NCI-H2227 treated with DMSO at 0.1 percent for 48 hours (cell line): ENCODE results near the gene AKR1C4.
"Not testable (repeated sequence)": the region's sequence is repeated elsewhere in the genome, so short reads cannot be mapped to it uniquely, and the experiment has no call there.

Experiments
- DNase-seq: peaks from one replicate; lab custom pipeline; 2025; lab: John Stamatoyannopoulos, UW

AKR1C4 gene

GRCh38 chr10:5196702-5197113, at the start of gene AKR1C4:
Gene AKR1C4 (plus strand): TSS chr10:5196837. CDS start chr10:5196868, 31 bp downstream.
- DNase-seq: no peak

GRCh38 chr10:5146920-5147254, 49.8 kb upstream of the AKR1C4 start:
- no peak for DNase-seq

DNA sequence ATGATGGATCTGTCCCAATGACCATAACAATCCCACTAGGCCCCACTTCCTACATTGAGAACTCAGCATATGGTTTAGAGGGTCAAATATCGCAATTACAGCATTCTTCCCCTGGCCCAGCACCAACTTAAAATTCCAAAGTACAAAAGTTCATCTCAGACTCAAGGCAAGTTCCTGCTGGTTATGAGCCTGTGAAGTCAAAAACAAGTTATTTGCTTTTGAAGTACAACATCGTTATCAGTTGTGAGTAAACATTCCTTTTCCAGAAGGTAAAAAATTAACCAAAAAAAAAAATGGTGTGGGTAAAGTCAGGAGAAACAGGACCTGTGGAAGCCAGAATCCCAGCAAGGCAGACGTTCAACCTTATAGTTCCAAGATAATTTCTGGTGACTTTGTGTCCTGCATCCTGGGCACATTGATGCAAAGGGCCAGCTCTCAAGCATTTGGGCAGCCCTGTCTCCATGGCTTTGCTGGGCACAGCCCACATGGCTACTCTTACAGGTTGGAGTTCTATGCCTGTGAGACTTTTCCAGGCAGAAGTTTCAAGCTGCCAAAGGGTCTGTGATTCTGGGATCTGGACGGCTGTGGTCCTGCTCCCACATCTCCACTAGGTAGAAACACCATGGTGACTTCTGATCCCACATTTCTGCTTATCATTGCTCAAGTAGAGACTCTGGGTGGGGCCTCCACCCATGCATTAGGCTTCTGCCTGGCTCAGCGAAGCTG, 49.2 kb upstream of the AKR1C4 start:
- no peak for DNase-seq

DNA sequence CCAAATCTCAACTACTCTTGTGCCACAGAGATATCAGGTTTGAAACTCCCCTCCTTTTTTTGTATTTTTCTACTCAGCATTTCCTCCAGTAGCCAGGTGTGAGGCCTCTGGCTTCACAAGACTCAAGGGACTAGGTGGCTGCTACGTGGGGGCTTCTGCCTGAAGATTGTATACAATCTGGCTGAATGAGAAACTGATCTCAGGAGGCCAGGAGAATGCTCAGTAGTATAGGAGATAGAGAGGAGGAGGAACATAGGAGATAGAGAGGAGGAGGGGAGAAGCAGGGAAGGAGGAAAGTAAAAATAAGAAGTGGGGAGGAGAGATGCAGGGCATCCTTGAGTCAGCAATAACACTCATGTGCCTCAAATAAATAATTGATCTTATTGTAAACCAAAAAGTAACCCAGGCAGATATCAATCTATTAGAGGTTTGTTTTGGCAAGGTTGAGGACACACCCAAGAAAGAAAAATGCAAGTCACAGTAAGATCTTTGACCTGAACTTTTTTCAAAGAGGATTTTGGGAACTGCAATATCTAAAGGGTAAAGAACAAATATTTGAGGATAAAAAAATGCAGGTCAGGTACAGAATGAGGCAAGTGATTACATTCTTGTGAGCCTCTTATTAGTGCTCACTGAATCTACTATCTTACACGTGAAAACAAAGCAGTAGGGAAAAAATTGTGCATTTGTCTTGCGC, 48.5 kb upstream of the AKR1C4 start:
- no peak for DNase-seq

GRCh38 chr10:5148678-5149032, 48.0 kb upstream of the AKR1C4 start:
- no peak for DNase-seq

- DNase-seq: no peak
Measured at GRCh38 chr10:5151076-5151475, 45.6 kb upstream of the AKR1C4 start.

DNA sequence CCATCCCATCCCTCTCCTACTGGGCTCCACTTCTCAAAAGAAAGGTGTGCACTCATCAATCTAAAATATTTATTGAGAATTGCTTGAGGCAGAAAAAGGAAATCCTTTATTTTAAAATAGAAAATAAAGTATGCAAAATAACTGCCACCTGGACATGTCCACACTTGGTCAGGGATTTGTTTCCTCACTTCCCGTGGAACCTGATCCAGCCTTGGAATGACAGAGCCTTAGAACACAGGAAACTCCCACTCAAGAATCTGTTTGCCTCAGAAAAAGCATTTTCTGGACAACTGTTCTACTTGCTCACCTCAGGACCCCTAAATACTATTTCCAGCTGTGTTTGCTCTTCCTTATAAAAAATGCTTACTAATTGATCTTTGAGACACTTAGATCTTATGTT, 40.7 kb upstream of the AKR1C4 start:
- no peak for DNase-seq

GRCh38 chr10:5157501-5157900, 39.1 kb upstream of the AKR1C4 start:
- DNase-seq: no peak

DNA sequence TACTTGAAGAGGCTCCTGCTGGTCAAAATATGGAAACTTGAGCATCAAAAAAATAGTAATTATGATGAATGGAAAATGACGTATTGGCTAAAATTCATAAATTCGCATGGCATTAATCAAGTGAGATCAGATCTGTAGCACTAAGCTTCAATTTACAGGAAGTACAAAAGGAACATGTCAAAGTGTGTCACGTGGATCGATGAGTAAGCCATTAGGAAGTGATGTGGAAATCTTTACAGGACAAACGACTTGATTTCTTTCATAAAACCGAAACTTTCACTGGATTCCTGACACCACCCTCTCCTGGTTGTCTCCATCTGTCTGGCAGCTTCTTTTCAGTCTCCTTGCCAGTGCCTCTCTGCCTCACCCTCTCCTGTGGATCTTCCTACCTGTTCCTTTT, 37.5 kb upstream of the AKR1C4 start:
- no peak for DNase-seq

GRCh38 chr10:5163487-5163886, 33.1 kb upstream of the AKR1C4 start:
- no peak for DNase-seq

- DNase-seq: no peak
Measured at GRCh38 chr10:5165738-5166137, 30.9 kb upstream of the AKR1C4 start.

DNA sequence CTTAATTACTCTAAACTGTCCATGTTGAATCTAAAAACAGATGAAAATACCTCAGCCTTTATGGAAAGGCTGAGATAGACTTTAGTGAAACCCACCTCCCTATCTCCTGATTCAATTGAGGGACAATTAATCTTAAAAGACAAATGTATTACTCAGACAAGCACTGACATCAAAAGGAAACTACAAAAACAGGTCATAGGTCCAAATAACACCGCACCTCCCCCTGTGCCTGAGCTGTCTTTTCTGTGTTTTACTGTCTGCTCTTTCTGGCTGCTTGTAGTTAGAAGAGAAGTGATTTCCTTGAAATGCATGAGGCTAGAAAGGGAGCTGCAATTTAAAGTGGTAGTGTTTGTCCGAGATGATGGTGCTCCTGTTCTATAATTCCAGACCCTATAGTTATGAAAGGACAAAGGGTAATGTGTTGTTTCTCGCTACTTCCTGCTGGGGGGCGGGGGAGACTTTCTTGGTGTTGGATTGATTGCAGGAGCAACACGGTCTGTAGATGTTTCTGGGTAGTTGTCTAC, 27.7 kb upstream of the AKR1C4 start:
- no peak for DNase-seq

- DNase-seq: not testable (repeated sequence)
Measured at GRCh38 chr10:5175581-5175980, 21.1 kb upstream of the AKR1C4 start.

DNA sequence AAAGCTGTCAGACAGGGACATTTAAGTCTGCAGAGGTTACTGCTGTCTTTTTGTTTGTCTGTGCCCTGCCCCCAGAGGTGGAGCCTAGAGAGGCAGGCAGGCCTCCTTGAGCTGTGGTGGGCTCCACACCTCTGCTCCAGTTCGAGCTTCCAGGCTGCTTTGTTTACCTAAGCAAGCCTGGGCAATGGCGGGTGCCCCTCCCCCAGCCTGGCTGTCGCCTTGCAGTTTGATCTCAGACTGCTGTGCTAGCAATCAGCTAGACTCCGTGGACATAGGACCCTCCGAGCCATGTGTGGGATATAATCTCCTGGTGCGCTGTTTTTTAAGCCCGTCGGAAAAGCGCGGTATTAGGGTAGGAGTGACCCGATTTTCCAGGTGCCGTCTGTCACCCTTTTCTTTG, 16.1 kb upstream of the AKR1C4 start:
- not testable (repeated sequence) for DNase-seq

GRCh38 chr10:5183923-5184322, 12.7 kb upstream of the AKR1C4 start:
- DNase-seq: no peak

DNA sequence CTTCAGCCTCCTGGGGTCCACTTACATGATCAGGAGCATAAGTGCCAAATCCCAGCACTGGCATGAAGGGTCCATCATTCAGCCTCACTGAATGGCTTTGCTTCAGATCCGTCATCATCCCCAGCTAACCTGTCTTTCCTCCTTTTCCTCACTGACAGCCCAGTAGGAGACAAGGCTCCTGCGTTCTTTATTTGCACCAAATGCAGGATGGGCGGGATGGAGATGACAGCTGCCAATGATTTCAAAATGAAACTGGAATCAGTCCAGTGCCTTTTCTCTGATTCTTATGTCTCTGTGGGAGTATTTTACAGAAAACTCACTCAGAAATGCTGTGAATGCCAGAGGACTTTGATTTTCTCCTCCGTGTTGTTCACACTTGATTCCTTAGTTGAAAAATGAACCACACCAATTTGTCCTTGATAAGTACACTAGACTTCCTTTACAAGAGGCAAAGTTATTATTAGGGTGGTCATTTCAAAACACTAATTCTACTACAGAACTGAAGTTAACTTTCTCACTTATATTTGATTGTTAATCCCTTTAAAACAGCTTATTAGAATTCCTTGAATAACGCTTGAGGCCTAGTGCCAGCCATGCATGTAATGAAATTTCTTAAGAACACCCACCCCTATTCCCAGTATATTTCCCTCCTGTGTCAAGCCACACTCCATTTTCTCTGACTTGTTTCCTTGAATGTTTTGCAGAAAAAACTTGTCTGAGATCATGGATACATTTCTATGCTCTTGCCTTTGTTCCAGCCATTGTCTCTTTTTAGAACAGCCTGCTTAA, 11.5 kb upstream of the AKR1C4 start, which contains the start of gene AKR1C8:
TSS of gene AKR1C8 (minus strand) at position 164 of the 789 bp plus-strand sequence. CDS start at position 118, 46 bp downstream.
- no peak for DNase-seq

GRCh38 chr10:5187867-5188266, 8.8 kb upstream of the AKR1C4 start:
- no peak for DNase-seq

DNA sequence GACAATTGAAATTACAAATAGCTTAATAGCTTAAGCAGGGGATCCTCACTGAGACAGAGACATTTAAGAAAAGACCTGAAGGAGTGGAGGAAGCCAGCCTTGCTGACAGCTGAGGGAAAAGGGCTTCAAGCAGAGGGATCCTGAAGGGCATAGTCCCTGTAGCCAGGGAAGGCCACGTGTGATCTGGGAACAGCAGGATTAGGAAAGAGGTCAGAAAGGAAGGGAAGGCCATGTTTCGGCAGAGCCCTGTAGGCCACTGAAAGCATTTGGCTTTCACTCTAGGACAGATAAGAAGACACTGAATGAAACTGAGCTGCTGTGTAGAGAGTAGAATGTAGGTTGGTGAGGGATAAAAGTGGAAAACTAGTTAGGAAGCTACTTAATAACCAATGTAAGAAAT, 8.3 kb upstream of the AKR1C4 start:
- DNase-seq: no peak

GRCh38 chr10:5194431-5194830, 2.2 kb upstream of the AKR1C4 start:
- no peak for DNase-seq

DNA sequence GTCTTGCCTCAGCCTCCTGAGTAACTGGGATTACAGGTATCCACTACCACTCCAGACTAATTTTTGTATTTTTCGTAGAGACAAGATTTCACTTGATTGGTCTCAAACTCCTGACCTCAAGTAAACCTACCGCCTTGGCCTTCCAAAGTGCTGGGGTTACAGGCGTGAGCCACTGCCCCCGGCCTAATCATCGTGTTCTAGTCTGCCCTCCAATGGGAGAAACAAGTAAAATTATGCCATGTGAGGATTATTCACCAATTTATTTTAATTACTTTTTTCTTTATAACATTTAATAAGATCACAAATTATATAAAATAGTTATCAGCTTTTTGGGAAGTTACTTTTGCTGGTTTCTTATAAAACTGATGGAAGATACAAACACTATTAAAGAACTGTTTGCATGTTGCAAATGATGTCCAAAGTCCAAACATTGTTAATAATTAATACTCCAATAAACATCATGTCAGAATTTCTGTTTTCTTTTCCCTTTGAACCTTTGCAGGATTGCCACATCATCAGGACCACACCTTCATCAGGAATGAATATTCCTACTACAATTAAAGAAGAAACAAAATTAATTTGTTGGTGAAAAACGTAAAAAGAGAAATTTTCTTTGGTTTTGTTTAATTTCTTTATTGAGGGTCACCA, 786 bp upstream of the AKR1C4 start:
- DNase-seq: no peak

GRCh38 chr10:5198386-5198785, 1.7 kb downstream of the AKR1C4 start:
- DNase-seq: no peak

- no peak for DNase-seq
Measured at GRCh38 chr10:5199398-5199797, 2.8 kb downstream of the AKR1C4 start.
